Dedifferentiated amniotic fluid mesenchymal stem cell (primary cell): ENCODE results near the gene GBF1.
A peak's percentile ranks its signal among the peaks of the same experiment; 100 is the strongest.

Source experiments
- DNase-seq: peaks from one replicate; pipeline ENCODE4 v3.0.0-alpha.2; 2016; ENCODE audit errors: extremely low spot score

The GBF1 gene

DNA sequence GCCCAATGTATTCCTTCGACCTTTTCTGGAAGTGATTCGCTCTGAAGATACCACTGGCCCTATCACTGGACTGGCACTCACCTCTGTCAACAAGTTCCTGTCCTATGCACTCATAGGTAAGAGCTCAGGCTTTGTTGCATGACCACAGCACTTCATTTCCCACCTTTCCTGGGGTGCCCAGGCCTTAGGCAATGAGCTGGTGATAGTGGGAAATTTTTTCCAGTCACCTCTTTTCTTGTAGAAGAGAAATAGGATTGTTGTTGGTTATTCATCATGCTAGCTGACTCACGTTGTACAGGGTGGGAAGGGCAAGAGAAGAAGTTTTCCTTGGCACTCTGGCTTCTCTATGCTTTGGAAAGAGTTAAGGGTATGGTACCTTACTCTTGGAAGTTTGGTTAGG, 98.7 kb downstream of the GBF1 start:
- no peak for DNase-seq

DNA sequence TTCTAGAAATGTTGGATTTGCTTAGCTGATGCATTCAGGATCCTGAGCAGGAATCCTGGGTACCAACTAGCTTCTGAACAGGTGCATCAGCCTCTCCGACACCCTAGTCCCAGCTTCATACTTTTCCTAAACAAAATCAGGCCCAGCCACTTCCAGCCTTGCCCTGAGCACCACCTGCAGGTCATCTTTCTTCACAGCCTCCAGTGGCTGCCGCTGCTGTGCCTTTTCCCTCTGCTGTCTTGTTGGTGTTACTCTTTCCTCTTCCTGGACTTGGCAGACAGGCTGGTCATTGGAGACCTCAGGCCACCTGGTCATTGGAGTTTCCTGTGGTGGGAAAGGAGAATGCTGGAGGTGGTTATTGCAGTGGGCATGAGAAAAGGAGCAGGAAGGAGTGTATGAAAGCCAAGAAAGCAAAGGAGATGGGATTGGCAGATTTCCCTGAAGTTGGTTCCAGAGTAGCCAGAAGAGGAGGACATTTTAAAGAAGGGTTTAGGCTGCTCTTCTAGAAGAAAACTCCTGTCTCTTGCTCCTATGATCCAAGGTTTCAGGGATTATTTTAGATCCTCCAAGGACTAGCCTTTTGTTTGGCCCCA, 102.0 kb downstream of the GBF1 start:
- DNase-seq: no peak

DNA sequence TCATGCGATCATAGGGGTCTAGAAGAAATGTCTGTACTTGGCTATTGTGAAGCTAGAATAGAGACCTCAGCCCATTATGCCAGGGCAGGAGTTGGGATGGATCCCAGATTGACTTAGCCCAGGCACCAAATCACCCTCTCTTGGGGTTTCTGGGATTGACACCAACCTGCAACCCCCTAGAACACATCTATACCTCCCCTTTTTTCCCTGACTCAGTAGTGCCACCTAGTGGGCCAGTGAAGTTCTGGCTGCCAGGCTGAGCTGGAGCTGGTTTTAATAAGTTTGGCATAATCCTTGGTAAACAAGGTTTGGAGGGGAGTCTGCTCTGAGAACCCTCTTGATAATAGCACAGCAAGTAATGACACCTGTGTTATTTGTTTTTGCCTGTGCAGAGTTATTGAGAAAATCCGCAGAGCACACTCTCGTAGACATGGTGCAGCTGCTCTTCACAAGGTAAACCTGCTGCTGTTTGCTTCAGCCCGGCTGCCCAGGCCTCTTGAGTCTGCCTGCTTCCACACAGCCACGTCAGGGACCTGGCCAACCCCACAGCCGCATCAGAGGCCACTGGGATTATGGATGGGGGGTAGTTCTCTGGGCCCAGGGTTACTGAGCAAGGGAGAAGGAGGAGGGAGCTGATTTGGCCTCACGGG, 106.9 kb downstream of the GBF1 start:
- DNase-seq: peak; percentile 53

DNA sequence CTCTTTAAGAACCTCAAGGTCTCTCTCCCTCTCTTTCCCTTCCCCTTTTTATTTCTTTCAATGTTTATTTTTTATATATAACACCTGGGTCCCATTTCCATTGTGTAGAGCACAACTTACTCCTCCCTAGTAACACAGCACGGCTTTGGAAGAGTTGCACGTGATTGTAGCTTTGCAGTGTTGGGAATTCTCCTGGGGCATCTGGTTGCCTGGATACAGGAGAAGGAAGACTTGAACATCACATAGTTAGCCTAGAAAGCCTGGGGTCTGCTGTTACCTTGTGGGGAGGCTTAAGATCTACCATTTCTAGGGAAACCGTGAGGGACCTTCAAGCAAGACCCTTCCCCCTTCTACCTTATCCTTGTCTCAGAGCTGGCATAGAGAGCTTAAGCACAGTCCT, 109.1 kb downstream of the GBF1 start:
- no peak for DNase-seq

DNA sequence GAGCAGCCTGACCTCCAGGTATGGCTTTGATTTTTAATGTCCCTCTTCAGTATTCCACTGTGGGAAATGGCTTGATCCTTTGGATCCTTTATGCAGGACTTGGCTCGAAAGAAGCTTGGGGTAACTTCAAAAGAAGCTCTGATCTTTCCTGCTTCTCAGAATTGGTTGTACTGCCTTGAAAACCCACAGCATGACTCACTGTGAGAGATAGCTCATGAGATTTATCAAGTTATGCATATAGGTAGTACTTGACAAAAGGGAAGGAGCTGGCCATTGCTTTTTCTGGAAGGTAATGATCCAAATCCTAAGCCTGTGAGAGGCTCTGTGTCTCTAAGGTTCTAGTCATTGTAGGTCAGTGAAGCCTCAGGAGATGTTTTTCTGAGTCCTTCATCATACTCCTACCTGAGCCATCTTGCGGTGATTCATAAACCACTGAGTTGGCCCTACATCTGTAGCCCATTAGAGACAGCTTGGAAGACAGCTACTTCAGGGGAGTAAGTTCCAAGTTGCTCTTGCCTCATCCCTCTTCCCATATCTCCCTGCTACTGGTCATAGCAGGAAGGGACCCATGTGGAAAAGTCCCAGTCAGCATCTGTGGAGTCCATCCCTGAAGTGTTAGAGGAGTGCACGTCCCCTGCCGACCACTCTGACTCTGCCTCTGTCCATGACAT, 113.5 kb downstream of the GBF1 start:
- no peak for DNase-seq

DNA sequence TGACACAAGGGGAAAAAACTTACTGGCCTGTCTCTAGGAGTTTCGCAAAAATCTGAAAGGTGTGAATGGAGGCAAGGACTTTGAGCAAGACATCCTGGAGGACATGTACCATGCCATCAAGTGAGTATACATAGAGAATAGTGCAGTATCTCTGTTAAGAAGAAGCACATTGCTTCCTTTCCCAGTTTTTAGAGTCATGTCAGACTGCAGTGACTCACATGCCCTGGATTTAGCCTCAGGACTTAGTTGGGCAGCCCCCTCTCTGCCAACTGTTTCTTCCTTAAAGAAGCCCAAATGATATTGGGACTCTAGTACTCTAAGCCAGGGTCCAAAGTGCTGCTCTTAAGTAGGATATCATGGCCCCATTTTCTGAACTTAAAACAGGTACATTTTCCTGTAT, 122.1 kb downstream of the GBF1 start:
- no peak for DNase-seq

DNA sequence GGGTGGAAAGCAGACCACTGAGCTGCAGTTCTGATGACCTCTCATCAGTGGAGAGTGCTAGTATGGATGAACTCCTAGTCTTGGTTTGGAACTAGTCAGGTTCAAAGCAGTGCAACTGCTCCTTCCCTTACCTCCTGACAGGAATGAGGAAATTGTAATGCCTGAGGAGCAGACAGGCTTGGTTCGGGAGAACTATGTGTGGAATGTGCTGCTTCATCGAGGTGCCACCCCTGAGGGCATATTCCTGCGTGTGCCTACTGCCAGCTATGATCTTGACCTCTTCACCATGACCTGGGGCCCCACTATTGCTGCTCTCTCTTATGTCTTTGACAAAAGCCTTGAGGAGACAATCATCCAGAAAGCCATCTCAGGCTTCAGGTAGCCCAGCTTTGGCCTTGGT, 122.7 kb downstream of the GBF1 start:
- DNase-seq: no peak

DNA sequence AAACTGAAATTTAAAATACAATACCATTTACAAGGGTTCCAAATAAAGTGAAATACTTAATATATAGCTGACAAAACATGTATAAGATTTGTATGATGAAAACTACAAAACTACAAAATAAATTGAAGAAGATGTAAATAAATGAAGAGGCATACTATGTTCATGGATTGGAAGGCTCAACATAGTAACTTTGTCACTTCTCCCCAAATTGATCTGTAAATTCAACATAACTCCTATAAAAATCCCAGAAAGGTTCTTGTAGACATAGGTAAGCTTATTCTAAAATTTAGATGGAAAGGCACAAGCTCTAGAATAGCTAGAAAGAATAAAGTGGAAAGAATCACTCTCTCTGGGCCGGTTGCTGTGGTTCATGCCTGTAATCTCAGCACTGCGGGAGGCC, 126.0 kb downstream of the GBF1 start:
- DNase-seq: no peak

DNA sequence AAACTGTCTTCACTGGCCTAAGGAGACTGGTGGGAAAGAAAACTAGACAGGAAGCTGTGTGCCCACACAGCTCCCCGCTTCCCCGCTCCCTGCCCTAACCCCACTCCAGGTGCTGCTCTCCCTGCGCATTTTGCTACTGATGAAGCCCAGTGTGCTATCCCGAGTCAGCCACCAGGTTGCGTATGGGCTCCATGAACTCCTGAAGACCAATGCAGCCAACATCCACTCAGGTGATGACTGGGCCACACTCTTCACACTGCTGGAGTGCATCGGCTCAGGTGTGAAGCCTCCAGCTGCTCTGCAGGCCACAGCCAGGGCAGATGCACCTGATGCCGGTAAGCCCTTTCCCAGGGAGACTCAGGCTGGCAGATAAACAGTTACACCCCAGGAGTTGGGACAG, 129.9 kb downstream of the GBF1 start:
- no peak for DNase-seq

DNA sequence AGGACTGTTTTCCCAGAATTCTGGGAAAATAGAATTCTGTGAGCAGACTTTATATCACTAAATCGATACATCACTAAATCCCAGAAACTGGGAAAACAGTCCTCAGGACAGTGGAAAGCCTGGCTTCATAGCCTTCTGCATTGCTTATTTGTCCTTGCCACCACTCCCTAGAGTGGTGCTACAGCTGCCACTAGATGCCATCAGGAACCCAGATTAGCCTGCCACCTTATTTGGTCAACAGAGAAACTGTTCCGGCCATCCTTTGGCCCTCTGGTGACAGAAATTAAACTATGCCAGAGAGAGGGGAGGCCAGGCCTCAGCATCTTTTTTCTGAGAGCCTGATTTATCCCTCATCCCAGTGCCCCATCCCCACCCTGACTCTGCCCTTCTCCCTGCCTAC, 130.5 kb downstream of the GBF1 start:
- no peak for DNase-seq

DNA sequence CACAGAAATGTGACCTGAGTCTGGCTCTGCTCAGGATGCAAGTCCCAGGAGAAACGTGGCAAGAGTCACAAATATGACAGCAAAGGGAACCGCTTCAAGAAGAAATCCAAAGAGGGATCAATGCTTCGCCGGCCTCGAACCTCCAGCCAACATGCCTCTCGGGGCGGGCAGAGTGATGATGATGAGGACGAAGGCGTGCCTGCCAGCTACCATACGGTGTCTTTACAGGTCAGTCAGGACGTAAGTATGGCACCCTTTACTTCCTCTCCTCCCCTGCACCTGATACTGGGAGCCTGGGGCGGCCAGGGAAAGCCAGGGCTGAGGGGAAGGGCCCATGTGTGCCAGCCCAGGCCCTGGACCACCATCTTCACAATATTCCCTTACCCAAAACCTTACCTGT, 131.6 kb downstream of the GBF1 start:
- DNase-seq: no peak

DNA sequence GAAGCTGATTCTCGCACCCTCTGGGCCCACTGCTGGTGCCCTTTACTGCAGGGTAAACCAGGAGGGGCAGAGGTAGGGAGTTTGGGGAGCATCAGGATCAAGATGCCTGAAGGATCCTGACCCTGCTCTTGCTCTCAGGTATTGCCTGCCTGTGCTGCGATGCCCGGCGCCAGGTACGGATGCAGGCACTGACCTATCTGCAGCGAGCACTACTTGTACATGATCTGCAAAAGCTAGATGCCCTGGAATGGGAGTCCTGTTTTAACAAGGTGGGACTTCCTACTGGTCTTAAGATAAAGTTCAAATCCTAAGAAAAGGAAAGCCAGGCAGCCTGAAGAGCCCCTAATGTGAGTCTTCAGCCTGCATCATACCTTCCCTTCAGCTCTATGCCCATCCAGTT, 134.1 kb downstream of the GBF1 start:
- DNase-seq: no peak

DNA sequence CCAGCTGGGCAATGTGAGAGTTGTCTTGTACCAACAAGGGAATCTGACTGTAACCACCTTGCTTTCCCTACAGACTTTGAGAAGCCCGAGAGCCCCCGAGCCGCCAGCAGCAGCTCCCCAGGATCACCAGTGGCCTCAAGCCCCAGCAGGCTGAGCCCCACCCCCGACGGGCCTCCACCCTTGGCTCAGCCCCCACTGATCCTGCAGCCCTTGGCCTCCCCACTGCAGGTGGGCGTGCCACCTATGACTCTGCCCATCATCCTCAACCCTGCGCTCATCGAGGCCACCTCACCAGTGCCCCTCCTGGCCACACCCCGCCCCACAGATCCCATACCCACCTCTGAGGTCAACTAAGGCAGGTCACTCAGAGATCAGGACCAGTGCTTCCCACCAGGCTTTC, 136.7 kb downstream of the GBF1 start:
- DNase-seq: no peak

DNA sequence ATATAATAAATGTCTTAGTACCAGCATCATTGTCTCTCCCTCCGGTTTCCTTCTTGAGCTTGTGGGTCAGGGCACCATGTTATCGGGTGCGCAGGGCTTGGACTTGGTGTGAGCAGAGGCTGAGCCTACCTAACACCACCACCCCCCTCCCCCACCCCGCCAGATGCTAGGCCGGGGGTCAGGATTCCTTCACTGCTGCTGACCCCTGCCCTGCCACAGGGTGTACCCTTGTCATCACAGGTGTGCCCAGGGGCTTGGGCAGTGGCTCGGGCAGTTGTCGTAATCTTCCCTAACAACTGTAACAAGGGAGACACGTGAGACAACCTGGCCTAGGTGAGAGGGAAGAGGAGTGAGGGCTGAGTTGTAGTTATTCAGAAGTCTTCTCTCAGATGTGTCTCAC, 137.5 kb downstream of the GBF1 start:
- DNase-seq: no peak

DNA sequence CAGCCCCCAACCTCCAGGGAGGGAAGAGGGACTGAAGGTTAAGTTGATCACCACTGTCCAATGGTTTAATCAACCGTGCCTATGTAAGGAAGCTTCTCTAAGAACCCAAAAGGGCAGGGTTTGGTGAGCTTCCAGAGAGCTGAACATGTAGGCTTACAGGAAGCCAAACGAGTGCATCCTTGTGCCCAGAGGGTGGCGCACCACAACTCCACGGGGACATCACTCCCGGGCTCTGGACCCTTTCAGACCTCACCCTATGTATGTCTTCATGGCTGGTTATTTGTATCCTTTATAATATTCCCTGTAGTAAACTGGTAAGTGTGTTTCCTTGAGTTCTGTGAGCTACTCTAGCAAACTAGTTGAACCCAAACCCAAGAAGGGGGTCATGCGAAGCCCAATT, 138.7 kb downstream of the GBF1 start:
- DNase-seq: no peak

DNA sequence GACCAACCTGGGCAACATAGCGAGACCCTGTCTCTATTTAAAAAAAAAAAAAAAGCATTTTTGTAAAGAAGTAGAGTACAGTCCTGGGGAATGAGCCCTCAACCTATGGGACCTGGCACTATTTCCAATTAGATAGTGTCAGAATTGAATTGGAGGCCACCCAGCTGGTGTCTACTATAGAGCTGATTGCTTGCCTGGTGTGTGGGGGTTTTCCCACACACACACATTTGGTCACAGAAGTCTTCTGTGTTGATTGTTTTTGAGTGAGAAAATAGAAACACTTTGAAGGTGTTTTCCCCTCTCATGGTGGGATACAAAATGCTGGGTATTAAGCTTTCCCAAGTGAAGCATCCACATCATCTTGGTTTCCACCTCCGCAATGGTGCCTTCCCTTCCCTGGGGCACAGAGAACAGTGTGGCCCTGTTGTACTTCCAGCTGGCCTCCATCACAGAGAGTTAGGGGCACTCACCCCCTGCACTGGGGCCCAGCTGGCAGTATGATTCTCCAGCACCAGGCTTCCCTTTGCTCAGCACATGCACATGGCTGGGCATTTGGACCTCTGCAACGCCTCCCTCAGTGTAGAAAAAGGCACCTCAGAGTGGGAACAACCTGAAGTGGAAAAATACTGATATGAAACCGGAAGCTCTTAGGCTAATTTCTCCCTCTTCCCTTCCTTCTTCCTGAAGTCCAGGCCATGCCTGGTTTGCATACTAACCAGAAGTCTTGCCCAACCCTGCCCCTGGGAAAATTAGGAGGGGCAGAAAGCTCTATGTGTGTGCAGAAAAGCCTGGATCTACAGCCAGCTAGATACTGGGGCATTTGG, 139.5 kb downstream of the GBF1 start:
- DNase-seq: no peak

DNA sequence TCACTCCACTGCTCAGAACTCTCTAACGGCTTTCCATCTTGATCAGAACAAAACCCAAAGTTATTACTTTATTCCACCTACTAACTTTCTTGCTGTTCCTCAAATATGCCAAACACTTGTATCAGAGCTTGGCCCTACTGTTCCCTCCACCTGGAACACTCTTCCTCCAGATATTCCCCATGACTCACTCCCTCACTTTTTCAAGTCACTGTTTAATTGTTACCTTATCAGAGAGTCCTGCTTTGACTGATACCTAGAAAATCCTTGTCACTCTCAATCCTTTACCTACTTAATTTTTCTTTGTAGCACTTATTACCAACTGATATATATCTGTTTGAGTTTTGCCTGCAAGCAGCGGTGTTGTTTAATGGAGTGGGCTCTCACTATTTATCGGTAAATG, 144.6 kb downstream of the GBF1 start:
- DNase-seq: no peak

DNA sequence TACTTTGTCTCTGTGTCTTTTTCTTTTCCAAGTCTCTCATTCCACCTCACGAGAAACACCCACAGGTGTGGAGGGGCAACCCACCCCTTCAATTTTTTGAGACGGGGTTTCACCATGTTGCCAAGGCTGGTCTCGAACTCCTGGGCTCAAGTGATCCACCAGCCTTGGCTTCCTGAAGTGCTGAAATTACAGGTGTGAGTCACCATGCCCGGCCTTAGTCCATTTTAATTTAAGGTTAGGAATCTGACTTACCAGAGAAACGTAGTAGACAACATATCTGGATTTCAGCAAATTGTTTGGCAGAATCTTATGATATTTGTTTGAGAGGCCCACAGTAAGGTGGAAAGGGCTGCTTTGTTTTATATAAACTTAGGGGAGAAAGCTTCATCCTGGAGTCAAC, 147.0 kb downstream of the GBF1 start:
- no peak for DNase-seq

DNA sequence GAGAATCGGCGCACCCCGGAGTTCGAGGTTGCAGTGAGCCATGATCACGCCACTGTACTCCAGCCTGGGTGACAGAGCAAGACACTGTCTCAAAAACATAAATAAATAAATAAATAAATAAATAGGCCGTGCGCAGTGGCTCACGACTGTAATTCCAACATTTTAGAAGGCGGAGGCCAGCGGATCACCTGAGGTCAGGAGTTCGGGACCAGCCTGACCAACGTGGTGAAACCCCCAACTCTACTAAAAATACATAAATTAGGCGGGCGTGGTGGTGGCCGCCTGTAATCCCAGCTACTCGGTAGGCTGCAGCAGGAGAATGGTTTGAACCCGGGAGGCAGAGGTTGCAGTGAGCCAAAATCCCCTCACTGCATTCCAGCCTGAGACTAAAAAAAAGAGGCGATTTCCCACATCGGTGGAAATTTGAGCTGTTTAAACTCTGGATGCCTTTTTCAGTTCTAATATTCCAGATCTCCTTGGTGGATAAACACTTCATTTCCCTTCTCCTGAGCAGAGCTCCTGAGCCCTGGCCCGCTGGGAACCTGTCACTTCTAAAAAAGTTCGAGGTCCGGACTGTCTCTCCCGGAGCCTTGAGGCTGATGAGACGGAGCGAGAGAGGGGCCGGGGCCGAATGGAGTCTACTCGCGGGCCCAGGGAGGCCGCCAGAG, 148.2 kb downstream of the GBF1 start:
- no peak for DNase-seq

DNA sequence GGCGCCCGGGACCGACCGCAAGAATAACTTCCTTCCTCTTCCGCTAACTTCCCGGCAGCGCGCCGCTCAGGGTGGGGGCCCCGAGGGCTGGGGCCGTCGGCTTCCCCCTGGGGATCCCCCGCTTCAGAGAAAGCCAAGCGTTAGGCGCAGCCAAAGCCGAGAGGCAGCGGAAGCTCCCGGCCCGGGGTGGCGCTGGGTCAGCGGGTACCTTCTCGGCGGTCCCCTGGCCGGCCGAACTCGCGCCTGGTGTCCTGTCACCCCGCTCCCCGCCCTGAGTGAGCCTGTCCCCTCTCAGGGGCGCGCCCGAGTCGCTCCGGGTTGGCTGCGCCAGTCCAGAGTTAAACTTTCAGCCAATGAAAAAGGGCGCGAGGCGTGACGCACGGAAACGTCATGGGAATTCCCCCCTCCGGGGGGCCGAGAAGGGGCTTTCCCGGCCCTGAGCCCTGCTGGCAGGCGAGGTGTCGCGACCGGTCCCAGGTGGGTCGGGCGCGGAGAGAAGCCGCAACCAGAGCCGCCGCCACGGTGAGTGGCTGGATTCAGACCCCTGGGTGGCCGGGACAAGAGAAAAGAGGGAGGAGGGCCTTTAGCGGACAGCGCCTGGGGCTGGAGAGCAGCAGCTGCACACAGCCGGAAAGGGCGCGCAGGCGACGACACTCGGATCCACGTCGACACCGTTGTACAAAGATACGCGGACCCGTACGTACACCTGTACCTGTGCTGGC, 148.9 kb downstream of the GBF1 start:
- peak; percentile 92 for DNase-seq

DNA sequence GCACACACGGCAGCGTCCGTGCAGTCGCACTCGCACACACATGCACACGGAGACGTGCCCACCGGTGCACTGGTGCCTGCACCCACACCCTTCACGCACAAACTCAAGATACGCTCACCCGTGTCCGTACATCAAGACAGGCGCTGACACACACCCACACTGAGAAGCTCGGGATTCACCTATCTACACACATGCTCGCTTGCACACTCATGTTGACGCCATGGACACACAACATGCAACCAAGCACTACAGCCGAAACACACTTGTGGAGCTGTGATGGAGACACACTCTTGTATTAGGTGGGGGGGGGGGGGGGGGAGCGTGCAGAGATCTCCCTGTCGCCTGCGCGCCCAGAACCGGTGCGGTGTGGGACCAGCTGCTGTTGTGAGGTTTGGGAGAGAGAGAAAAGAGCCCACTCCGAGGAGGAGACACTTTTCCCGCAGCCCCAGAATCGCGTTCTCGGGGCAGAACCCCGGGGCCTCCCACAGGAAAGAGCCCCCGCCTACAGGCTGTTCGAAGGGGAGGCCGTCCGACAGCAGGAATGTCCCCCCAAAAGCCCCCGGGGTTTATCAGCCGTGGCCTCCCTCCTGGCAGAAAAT, 149.6 kb downstream of the GBF1 start:
- peak; percentile 18 for DNase-seq
